GM19193 (cell line): Measurements from ENCODE around the gene CFAP46.

ENCODE experiments used
- POLR2A ChIP-seq: IDR thresholded peaks from 4 replicates; pipeline ENCODE4 v1.6.1; 2011; ENCODE audit not compliant: insufficient read depth, insufficient read length; ENCODE audit errors: extremely low read depth

CFAP46 gene

GRCh38 chr10:132929480-132929879 lies 12.9 kb downstream of the CFAP46 start:
- no peak for TF ChIP-seq POLR2A

DNA sequence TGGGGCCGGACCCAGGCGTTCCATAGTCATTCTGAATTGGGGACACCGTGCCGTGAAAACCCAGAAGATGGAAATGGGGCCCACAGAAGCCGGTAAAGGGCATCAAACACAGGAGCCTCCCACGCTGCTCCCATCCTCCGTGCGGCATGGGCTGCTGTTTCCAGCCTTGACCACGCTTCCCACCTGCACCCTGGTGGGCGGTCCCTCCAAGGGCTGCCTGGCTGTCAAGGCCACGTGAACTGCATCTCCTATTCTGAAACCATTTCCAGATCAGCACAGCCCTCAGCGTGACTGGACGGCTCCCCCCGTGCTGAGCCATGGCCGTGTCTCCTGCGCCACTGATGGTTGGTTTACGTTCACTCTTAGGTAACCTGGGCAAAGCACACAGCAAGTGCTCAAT lies 14.1 kb downstream of the CFAP46 start:
- no peak for TF ChIP-seq POLR2A

- no peak for TF ChIP-seq POLR2A
Observed at GRCh38 chr10:132927824-132928223, 14.5 kb downstream of the CFAP46 start.

DNA sequence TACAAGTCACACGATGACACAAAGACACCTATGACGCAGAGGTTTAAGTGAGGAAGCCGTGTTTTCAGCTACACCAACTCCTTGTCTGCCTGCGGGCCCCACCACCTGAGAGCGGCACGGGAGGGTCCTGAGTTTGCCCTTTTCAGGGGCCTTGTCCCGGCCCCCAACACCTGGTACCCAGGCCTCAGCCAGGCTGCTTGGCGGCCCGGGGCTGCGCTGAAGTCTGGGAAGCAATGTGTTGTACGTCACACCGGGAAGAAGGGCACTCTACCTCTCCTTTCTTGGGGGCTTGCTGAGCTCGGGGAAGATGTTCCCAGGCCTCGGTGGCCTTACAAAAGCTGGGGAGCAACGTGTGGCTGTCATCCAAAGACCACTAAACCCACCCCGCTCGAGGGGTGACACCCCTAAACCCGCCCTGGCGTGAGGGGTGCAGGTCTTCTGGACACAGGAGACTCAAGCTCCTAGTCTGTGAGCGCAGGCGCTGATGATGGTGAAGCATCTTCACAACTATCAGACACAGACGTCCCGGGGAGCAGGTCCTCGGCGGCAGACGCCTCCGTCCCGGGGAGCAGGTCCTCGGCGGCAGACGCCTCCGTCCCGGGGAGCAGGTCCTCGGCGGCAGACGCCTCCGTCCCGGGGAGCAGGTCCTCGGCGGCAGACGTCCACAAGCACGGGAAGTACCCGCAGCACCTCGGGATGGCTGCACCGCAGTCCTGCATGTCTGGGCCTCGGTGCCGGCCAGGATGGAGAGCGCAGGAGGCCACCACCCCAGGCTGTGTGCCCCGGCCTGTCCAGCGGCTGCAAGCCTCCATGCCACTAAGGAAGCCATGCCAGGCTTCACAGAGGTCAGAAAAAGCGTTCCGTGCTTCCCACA lies 15.4 kb downstream of the CFAP46 start:
- no peak for TF ChIP-seq POLR2A

DNA sequence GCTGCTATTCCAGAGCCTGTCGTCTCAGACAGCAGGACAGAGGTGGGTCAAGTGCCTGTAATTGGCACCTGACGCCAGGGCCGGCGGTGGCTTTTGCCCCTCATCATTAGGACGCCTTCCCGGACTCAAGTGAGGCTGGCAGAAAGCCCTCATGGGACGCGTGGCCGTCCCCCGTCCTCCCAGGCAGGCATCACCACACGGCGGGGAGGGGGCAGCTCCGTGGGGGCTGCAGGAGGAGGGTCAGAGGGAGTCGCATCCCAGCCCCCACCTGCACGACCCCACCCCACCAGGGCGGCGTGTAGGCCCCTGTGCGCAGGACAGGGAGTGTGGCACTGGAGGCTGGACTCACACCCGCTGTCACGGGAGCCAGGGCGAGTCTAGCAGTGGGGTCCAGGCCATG lies 16.3 kb downstream of the CFAP46 start:
- no peak for TF ChIP-seq POLR2A

DNA sequence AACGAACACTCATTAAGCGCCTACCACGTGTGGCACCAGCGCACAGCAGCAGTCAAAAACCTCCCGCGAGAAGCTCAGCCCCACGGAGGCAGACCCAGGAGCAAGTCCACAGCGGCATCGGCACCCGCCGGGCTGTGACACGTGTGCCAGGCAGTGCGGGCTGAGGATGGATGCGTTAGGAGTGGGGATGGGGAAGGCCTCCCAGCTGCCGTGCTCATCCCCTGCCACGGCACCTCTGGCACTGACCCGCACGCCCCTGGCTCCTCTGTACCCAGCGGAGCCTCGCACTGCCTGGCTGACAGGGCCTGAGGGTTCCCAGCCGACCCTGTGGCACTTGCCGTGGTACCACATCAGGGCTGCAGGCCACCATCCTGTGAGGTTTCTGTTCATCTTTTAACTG lies 16.8 kb downstream of the CFAP46 start:
- no peak for TF ChIP-seq POLR2A

- no peak for TF ChIP-seq POLR2A
Observed at GRCh38 chr10:132925071-132925561, 17.3 kb downstream of the CFAP46 start.

- TF ChIP-seq POLR2A: no peak
Observed at GRCh38 chr10:132924046-132924952, 18.1 kb downstream of the CFAP46 start.

DNA sequence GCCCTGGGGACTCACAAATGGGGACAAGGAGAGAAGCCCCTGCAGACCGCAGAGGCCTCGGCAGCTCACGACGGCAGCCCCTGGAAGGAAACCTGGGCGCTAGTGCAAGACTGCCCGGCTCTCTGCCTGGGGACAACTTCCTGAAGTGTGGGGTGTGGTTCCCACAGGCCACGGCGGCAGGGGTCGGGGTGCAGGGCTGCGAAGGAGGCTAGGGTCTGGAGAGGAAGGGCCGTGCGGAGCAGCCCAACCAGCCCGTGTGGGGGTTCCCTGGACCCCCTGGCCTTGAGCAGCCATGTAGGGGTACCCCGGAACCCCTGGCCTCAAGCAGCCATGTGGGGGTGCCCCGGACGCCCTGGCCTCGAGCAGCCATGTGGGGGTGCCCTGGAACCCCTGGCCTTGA lies 19.5 kb downstream of the CFAP46 start:
- TF ChIP-seq POLR2A: no peak

- no peak for TF ChIP-seq POLR2A
Observed at GRCh38 chr10:132921818-132922807, 20.3 kb downstream of the CFAP46 start.

DNA sequence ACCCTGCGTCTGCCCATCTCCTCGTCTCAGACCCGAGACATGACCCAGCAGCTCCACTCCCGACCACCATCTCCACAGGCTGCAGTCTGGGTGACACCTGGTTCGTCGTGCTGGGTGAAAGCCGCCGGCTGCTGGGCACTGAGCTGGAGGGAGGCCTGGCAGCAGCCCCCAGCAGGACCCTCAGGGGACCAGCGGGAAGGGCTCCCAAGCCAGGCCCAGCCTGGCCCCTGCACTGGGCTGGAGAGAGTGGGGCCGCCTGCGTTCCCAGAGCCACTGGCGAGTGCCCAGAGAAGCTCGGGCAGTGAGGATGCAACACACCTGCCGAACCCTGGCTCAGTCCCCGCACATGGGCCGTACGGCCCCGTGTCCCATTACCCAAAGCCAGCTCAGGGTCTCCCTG lies 21.3 kb downstream of the CFAP46 start:
- no peak for TF ChIP-seq POLR2A

GRCh38 chr10:132920101-132920925 lies 22.1 kb downstream of the CFAP46 start:
- TF ChIP-seq POLR2A: no peak

GRCh38 chr10:132919374-132920100 lies 22.8 kb downstream of the CFAP46 start:
- no peak for TF ChIP-seq POLR2A
